HCT116 (cell line): ENCODE data around the gene COPS9. TPM values are rescaled to one million over a fixed set of nuclear protein-coding genes. Genes with fewer than 3 reads are reported as not detected.

ENCODE experiments used
- ATAC-seq: fragments of 200-7000 bp; cut with Tn5 transposase; 2 replicates; pipeline ENCODE4 v1.9.1; 2020; ENCODE audit warnings: mild to moderate bottlenecking, moderate library complexity
- BruUV-seq: library from RNA; stranded (reverse); fragments of 400-500 nt; replicated peaks from 2 replicates; lab custom pipeline; 2021; lab: Mats Ljungman, UMichigan
- CTCF ChIA-PET: fragments of 300-600 bp; sonication (Branson Sonifier 250); formaldehyde crosslinking; loops from one replicate; lab custom pipeline; 2021; ENCODE audit warnings: antibody characterized with exemption; lab: Charles Lee
- POLR2A ChIA-PET: fragments of 300-600, 350-600 bp; sonication (Branson Sonifier 250); formaldehyde crosslinking; loops from one replicate; lab custom pipeline; 2021; ENCODE audit warnings: antibody characterized with exemption; lab: Charles Lee
- RAD21 ChIA-PET, 2 experiments: fragments of 300-600 bp; sonication (Branson Sonifier 250); formaldehyde crosslinking; loops; one replicate each; lab custom pipeline; 2023; ENCODE audit warnings: low total read pairs in 2 of 2; ENCODE audit not compliant: uncharacterized antibody in 2 of 2, unreplicated experiment in 2 of 2, low non-redundant PET in 1 of 2; lab: Charles Lee
- DNase-seq: peaks from one replicate; pipeline ENCODE4 v3.0.0-alpha.2; 2010; ENCODE audit warnings: low read depth, low spot score
- H2AFZ ChIP-seq: fragments of 200-600 bp; shearing (Covaris generic), sonication (generic); 2 replicates; pipeline ENCODE4 v1.6.1; 2017; ENCODE audit warnings: low read depth, mixed run types, mixed read lengths, antibody characterized with exemption, low read length; ENCODE audit not compliant: poor library complexity, severe bottlenecking
- H3K27ac ChIP-seq: 2 replicates; pipeline ENCODE4 v1.5.1; 2012; ENCODE audit warnings: low read depth, low read length
- H3K27me3 ChIP-seq: fragments of 200-600 bp; sonication (generic); 2 replicates; pipeline ENCODE4 v1.6.1; 2016; ENCODE audit warnings: mixed run types, low read length, mixed read lengths; ENCODE audit not compliant: insufficient read depth
- H3K36me3 ChIP-seq, 2 experiments: fragments of 200-500 bp in 1 of 2; fragments of 200-600 bp in 1 of 2; sonication (Bioruptor generic) in 1 of 2; sonication (generic) in 1 of 2; 2 replicates each; pipeline versions ENCODE4 v1.5.1 to v1.6.1; 2014 to 2016; ENCODE audit warnings: low read length in 2 of 2, inconsistent platforms in 1 of 2, mixed read lengths in 1 of 2, mixed run types in 1 of 2; ENCODE audit not compliant: insufficient read depth in 2 of 2, control insufficient read depth in 1 of 2
- H3K4me1 ChIP-seq, 2 experiments: fragments of 200-600 bp in 1 of 2; sonication (generic) in 1 of 2; 2 replicates each; pipeline versions ENCODE4 v1.5.1 to v1.6.1; 2012 to 2017; ENCODE audit warnings: low read length in 2 of 2, inconsistent platforms in 1 of 2, mild to moderate bottlenecking in 1 of 2, mixed read lengths in 1 of 2, mixed run types in 1 of 2, moderate library complexity in 1 of 2; ENCODE audit not compliant: insufficient read depth in 2 of 2, control insufficient read depth in 1 of 2
- H3K4me2 ChIP-seq: fragments of 200-600 bp; sonication (generic); 2 replicates; pipeline ENCODE4 v1.6.1; 2017; ENCODE audit warnings: mixed run types, low read length, mixed read lengths
- H3K4me3 ChIP-seq, 2 experiments: fragments of 200-600 bp in 1 of 2; sonication (generic) in 1 of 2; replicated peaks in 1 of 2; 2 replicates each; pipeline ENCODE4 v1.5.1; 2011 to 2016; ENCODE audit warnings: low read length in 2 of 2, control low read depth in 1 of 2, low read depth in 1 of 2, mild to moderate bottlenecking in 1 of 2, mixed read lengths in 1 of 2, mixed run types in 1 of 2
- H3K79me2 ChIP-seq: fragments of 200-600 bp; sonication (generic); 2 replicates; pipeline ENCODE4 v1.6.1; 2017; ENCODE audit warnings: mild to moderate bottlenecking, mixed run types, low read length, moderate library complexity, mixed read lengths; ENCODE audit not compliant: insufficient read depth
- H3K9ac ChIP-seq: fragments of 200-600 bp; sonication (generic); 2 replicates; pipeline ENCODE4 v1.6.1; 2016; ENCODE audit warnings: low read length, mixed read lengths
- H3K9me2 ChIP-seq: fragments of 200-600 bp; sonication (generic), shearing (Covaris generic); 2 replicates; pipeline ENCODE4 v1.6.1; 2017; ENCODE audit warnings: mixed run types, mild to moderate bottlenecking, moderate library complexity; ENCODE audit not compliant: insufficient read depth
- H3K9me3 ChIP-seq, 2 experiments: fragments of 200-500 bp in 1 of 2; fragments of 200-600 bp in 1 of 2; sonication (Bioruptor generic) in 1 of 2; sonication (generic) in 1 of 2; 2 replicates each; pipeline ENCODE4 v1.6.1; 2014 to 2017; ENCODE audit warnings: low read length in 2 of 2, mixed read lengths in 2 of 2, inconsistent platforms in 1 of 2, low read depth in 1 of 2, mild to moderate bottlenecking in 1 of 2, mixed run types in 1 of 2, moderate library complexity in 1 of 2; ENCODE audit not compliant: control insufficient read depth in 1 of 2, insufficient read depth in 1 of 2
- H4K20me1 ChIP-seq: fragments of 200-600 bp; sonication (generic), shearing (Covaris generic); 2 replicates; pipeline ENCODE4 v1.6.1; 2017; ENCODE audit warnings: mixed run types, mild to moderate bottlenecking, moderate library complexity; ENCODE audit not compliant: insufficient read depth
- CEBPB ChIP-seq: IDR thresholded peaks from 2 replicates; pipeline ENCODE4 v1.6.1; 2012; ENCODE audit warnings: low read depth
- ELF1 ChIP-seq: IDR thresholded peaks from 2 replicates; pipeline ENCODE4 v1.6.1; 2012; ENCODE audit warnings: low read depth, borderline replicate concordance
- EZH2 ChIP-seq: fragments of 200-600 bp; sonication (generic); IDR thresholded peaks from 2 replicates; pipeline ENCODE4 v1.6.1; 2017; ENCODE audit warnings: antibody characterized with exemption, mixed run types
- EZH2phosphoT487 ChIP-seq: fragments of 200-600 bp; IDR thresholded peaks from 2 replicates; pipeline ENCODE4 v1.6.1; 2018; ENCODE audit warnings: antibody characterized with exemption, borderline replicate concordance
- FOSL1 ChIP-seq: IDR thresholded peaks from 2 replicates; pipeline ENCODE4 v1.6.1; 2012; ENCODE audit warnings: low read depth
- JUND ChIP-seq: IDR thresholded peaks from 2 replicates; pipeline ENCODE4 v1.6.1; 2012
- POLR2A ChIP-seq: IDR thresholded peaks from 2 replicates; pipeline ENCODE4 v1.7.0; 2011; ENCODE audit warnings: borderline replicate concordance; ENCODE audit not compliant: insufficient read depth, insufficient read length; ENCODE audit errors: extremely low read depth
- POLR2AphosphoS5 ChIP-seq: IDR thresholded peaks from 2 replicates; pipeline ENCODE4 v1.6.1; 2011; ENCODE audit warnings: mild to moderate bottlenecking, low read depth, low read length, moderate library complexity
- TCF7L2 ChIP-seq: IDR thresholded peaks from 2 replicates; pipeline ENCODE4 v1.7.0; 2011; ENCODE audit warnings: borderline replicate concordance, inconsistent platforms; ENCODE audit not compliant: insufficient read depth, insufficient read length; ENCODE audit errors: extremely low read depth
- ZBTB33 ChIP-seq: IDR thresholded peaks from 2 replicates; pipeline ENCODE4 v1.6.1; 2011; ENCODE audit warnings: mild to moderate bottlenecking, low read length, moderate library complexity; ENCODE audit not compliant: insufficient replicate concordance; ENCODE audit errors: extremely low read depth
- intact Hi-C: fragments of 100-400 bp; cut with micrococcal nuclease; formaldehyde crosslinking; loops from 2 replicates; pipeline ENCODE4 v1.10.0; 2022
- total RNA-seq: library from RNA; stranded (reverse); gene quantifications from one replicate; pipeline ENCODE4 v1.2.1, GENCODE V29; 2021; ENCODE audit not compliant: unreplicated experiment
- TF ChIP-seq, protein P1 (sequence below): IDR thresholded peaks from 2 replicates; pipeline ENCODE4 v1.6.1; 2012; ENCODE audit warnings: low read depth

Gene COPS9
- total RNA-seq, 1 experiment from 2014 or later = 111 TPM

- ChIA-PET RAD21 (no interaction called here), POLR2A (no interaction called here), CTCF (no interaction called here)
- Histone ChIP-seq H3K9ac (no peak overlapping the region), H3K36me3 (no peaks in the 10 kb centered on the region), H3K27me3 (no peaks in the 10 kb centered on the region), H3K27ac (no peak overlapping the region), H4K20me1 (no peaks in the 10 kb centered on the region), H3K9me2 (no peaks in the 10 kb centered on the region), H3K9me3 (peaks cover 7 to 9% of the 10 kb centered on the region in 2 experiments; a peak in 2 of 4 replicates), H3K4me3 (no peak overlapping the region), H3K4me2 (no peak overlapping the region), H3K79me2 (no peaks in the 10 kb centered on the region), H3K4me1 (no peaks in the 10 kb centered on the region), H2AFZ (no peak overlapping the region)
- ATAC-seq = no peak
- intact Hi-C loops = no loop called here
- DNase-seq = no peak
- no TSS peak for BruUV-seq
- TF ChIP-seq CEBPB = no peak
- TF ChIP-seq JUND = no peak
- TF ChIP-seq, protein P1, sequence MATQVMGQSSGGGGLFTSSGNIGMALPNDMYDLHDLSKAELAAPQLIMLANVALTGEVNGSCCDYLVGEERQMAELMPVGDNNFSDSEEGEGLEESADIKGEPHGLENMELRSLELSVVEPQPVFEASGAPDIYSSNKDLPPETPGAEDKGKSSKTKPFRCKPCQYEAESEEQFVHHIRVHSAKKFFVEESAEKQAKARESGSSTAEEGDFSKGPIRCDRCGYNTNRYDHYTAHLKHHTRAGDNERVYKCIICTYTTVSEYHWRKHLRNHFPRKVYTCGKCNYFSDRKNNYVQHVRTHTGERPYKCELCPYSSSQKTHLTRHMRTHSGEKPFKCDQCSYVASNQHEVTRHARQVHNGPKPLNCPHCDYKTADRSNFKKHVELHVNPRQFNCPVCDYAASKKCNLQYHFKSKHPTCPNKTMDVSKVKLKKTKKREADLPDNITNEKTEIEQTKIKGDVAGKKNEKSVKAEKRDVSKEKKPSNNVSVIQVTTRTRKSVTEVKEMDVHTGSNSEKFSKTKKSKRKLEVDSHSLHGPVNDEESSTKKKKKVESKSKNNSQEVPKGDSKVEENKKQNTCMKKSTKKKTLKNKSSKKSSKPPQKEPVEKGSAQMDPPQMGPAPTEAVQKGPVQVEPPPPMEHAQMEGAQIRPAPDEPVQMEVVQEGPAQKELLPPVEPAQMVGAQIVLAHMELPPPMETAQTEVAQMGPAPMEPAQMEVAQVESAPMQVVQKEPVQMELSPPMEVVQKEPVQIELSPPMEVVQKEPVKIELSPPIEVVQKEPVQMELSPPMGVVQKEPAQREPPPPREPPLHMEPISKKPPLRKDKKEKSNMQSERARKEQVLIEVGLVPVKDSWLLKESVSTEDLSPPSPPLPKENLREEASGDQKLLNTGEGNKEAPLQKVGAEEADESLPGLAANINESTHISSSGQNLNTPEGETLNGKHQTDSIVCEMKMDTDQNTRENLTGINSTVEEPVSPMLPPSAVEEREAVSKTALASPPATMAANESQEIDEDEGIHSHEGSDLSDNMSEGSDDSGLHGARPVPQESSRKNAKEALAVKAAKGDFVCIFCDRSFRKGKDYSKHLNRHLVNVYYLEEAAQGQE = no peak
- TF ChIP-seq EZH2phosphoT487 = no peak
- TF ChIP-seq TCF7L2 = no peak
- no peak for TF ChIP-seq EZH2
- no peak for TF ChIP-seq POLR2AphosphoS5
- TF ChIP-seq ZBTB33 = no peak
- no peak for TF ChIP-seq FOSL1
- TF ChIP-seq POLR2A = no peak
- TF ChIP-seq ELF1 = no peak
Observed at GRCh38 chr2:240089306-240089705, 46.8 kb downstream of the COPS9 start.
